AG20443 (cell line): ENCODE data around the gene SH3RF2.
A peak's percentile ranks its signal among the peaks of the same experiment; 100 is the strongest.

Source experiments
- DNase-seq: peaks from one replicate; pipeline ENCODE4 v3.0.0; 2012; ENCODE audit warnings: low spot score, mixed read lengths

SH3RF2 gene

GRCh38 chr5:146042628-146043279 lies 106.4 kb downstream of the SH3RF2 start:
- peak; percentile 73 for DNase-seq

- DNase-seq = no peak
These were observed 107.3 kb downstream of the SH3RF2 start for GRCh38 chr5:146043722-146044121.

GRCh38 chr5:146047396-146047795 lies 111.0 kb downstream of the SH3RF2 start:
- DNase-seq = no peak

GRCh38 chr5:146048994-146049703 lies 112.8 kb downstream of the SH3RF2 start:
- peak; percentile 88 for DNase-seq

GRCh38 chr5:146049704-146050026 lies 113.3 kb downstream of the SH3RF2 start:
- no peak for DNase-seq

GRCh38 chr5:146050086-146050485 lies 113.7 kb downstream of the SH3RF2 start:
- DNase-seq = no peak

- DNase-seq = peak; percentile 49
These were observed 115.3 kb downstream of the SH3RF2 start for GRCh38 chr5:146051678-146052077.

- no peak for DNase-seq
These were observed 116.4 kb downstream of the SH3RF2 start for GRCh38 chr5:146052780-146053179.

GRCh38 chr5:146055432-146055831 lies 119.1 kb downstream of the SH3RF2 start:
- no peak for DNase-seq

GRCh38 chr5:146059460-146060220 lies 123.3 kb downstream of the SH3RF2 start:
- no peak for DNase-seq

GRCh38 chr5:146060221-146060585 lies 123.8 kb downstream of the SH3RF2 start:
- no peak for DNase-seq

GRCh38 chr5:146066968-146067367 lies 130.6 kb downstream of the SH3RF2 start:
- DNase-seq = no peak

- DNase-seq = no peak
These were observed 131.8 kb downstream of the SH3RF2 start for GRCh38 chr5:146068206-146068605.

- DNase-seq = no peak
These were observed 132.8 kb downstream of the SH3RF2 start for GRCh38 chr5:146068977-146069779.

GRCh38 chr5:146069780-146070099 lies 133.4 kb downstream of the SH3RF2 start:
- DNase-seq = no peak

GRCh38 chr5:146070746-146071145 lies 134.4 kb downstream of the SH3RF2 start:
- DNase-seq = no peak

- DNase-seq = no peak
These were observed 134.8 kb downstream of the SH3RF2 start for GRCh38 chr5:146071171-146071570.

- no peak for DNase-seq
These were observed 136.2 kb downstream of the SH3RF2 start for GRCh38 chr5:146072595-146072994.

GRCh38 chr5:146073239-146073900 lies 137.0 kb downstream of the SH3RF2 start:
- DNase-seq = no peak

- DNase-seq = no peak
These were observed 139.7 kb downstream of the SH3RF2 start for GRCh38 chr5:146076028-146076427.

GRCh38 chr5:146076455-146076854 lies 140.1 kb downstream of the SH3RF2 start:
- no peak for DNase-seq

- DNase-seq = no peak
These were observed 142.2 kb downstream of the SH3RF2 start for GRCh38 chr5:146078566-146078965.
